Measurements from ENCODE around the gene ELMO1. TPM values are rescaled to one million over a fixed set of nuclear protein-coding genes. Genes with fewer than 3 reads are reported as not detected.

The ELMO1 gene
- total and polyA plus RNA-seq, 2 experiments from 2014 or later: 6.5 to 24.9 TPM

GRCh38 chr7:37433166-37433565 is 15.5 kb downstream of the ELMO1 start:
- H3K79me2 ChIP-seq (replicated peaks; ENCODE audit: insufficient read depth): no peaks in the 10 kb centered on the region
- TF ChIP-seq, protein P1, sequence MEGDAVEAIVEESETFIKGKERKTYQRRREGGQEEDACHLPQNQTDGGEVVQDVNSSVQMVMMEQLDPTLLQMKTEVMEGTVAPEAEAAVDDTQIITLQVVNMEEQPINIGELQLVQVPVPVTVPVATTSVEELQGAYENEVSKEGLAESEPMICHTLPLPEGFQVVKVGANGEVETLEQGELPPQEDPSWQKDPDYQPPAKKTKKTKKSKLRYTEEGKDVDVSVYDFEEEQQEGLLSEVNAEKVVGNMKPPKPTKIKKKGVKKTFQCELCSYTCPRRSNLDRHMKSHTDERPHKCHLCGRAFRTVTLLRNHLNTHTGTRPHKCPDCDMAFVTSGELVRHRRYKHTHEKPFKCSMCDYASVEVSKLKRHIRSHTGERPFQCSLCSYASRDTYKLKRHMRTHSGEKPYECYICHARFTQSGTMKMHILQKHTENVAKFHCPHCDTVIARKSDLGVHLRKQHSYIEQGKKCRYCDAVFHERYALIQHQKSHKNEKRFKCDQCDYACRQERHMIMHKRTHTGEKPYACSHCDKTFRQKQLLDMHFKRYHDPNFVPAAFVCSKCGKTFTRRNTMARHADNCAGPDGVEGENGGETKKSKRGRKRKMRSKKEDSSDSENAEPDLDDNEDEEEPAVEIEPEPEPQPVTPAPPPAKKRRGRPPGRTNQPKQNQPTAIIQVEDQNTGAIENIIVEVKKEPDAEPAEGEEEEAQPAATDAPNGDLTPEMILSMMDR (conservative IDR thresholded peaks at IDR 0.05; ENCODE audit: low read depth in 2 of 2): peak; percentile 17 to 60; a peak in 2 of 4 replicates
- no peak for TF ChIP-seq ZNF114 (CRISPR knock-in tag; IDR thresholded peaks at IDR 0.05)
- no peaks in the 10 kb centered on the region for H3K27me3 ChIP-seq (ENCODE audit: insufficient read depth)
- no peaks in the 10 kb centered on the region for H3K36me3 ChIP-seq (ENCODE audit: insufficient read depth)
- peaks cover 4% of the 10 kb centered on the region for H3K4me1 ChIP-seq (ENCODE audit: insufficient read depth)
- peak; percentile 55 for DNase-seq (ENCODE audit: low spot score)
- no peaks in the 10 kb centered on the region for H3K9me3 Mint-ChIP-seq
- no peak overlapping the region for H3K27ac Mint-ChIP-seq
- no peak overlapping the region for H3K4me2 ChIP-seq
- H3K27me3 Mint-ChIP-seq (ENCODE audit: insufficient read depth, low read depth, poor library complexity): no peaks in the 10 kb centered on the region
- peaks cover 10% of the 10 kb centered on the region for H3K4me1 Mint-ChIP-seq
- H3K4me3 Mint-ChIP-seq: no peak overlapping the region
- H3F3A ChIP-seq (replicated peaks; ENCODE audit: low read depth): no peaks in the 10 kb centered on the region
- no peaks in the 10 kb centered on the region for H4K20me1 ChIP-seq (replicated peaks; ENCODE audit: insufficient read depth)
- no peak overlapping the region for H2AFZ ChIP-seq
- no peaks in the 10 kb centered on the region for H3K9me2 ChIP-seq (ENCODE audit: insufficient read depth)
- peak; percentile 85 for ATAC-seq
- H3K27ac ChIP-seq (ENCODE audit: low read depth): no peak overlapping the region
- H3K36me3 Mint-ChIP-seq (ENCODE audit: low read depth): 0 out of 3 replicates have a peak, but pooled peaks cover 3% of the 10 kb centered on the region
- H3K4me3 ChIP-seq: no peak overlapping the region

DNA sequence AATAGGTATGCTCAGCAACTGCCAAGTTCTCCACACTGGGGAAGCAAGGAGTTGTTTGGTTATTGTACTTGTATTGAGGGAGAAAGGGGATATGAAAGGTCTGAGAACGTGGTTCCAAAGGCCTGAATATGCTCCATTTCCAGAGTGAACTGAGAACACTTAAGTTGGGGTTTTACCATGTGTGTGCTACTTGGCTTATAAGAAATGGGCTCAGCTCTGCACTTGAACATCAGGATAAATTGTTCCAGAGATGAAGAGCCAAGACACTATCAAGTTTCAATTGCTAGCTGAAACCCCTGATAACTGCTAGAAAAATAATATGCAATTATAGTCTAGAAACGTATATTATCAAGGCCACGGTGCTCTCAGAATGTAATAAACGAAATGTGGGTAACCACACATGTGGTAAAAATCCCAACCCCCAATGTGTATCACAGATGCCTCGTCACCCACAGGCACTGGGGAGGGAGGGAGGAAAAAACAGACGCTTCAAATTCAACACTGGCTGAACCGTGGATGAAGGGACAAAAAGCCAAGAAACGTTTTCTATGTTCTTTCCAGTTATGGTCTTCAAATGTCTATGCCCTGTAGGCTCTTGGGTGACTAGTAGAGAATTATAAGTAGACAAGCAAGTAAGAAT is 16.3 kb downstream of the ELMO1 start:
- H3F3A ChIP-seq (replicated peaks; ENCODE audit: low read depth): no peaks in the 10 kb centered on the region
- Mint-ChIP-seq H3K9me3 (no peaks in the 10 kb centered on the region), H3K27ac (no peak overlapping the region), H3K4me1 (peaks cover 10% of the 10 kb centered on the region), H3K27me3 (ENCODE audit: insufficient read depth, low read depth, poor library complexity) (no peaks in the 10 kb centered on the region), H3K36me3 (ENCODE audit: low read depth) (0 out of 3 replicates have a peak, but pooled peaks cover 3% of the 10 kb centered on the region), H3K4me3 (no peak overlapping the region)
- no peak overlapping the region for H3K27ac ChIP-seq (ENCODE audit: low read depth)
- no peaks in the 10 kb centered on the region for H3K36me3 ChIP-seq (ENCODE audit: insufficient read depth)
- no peaks in the 10 kb centered on the region for H3K79me2 ChIP-seq (replicated peaks; ENCODE audit: insufficient read depth)
- TF ChIP-seq, protein P1 (conservative IDR thresholded peaks at IDR 0.05; ENCODE audit: low read depth in 2 of 2): no peak
- TF ChIP-seq, protein P2, sequence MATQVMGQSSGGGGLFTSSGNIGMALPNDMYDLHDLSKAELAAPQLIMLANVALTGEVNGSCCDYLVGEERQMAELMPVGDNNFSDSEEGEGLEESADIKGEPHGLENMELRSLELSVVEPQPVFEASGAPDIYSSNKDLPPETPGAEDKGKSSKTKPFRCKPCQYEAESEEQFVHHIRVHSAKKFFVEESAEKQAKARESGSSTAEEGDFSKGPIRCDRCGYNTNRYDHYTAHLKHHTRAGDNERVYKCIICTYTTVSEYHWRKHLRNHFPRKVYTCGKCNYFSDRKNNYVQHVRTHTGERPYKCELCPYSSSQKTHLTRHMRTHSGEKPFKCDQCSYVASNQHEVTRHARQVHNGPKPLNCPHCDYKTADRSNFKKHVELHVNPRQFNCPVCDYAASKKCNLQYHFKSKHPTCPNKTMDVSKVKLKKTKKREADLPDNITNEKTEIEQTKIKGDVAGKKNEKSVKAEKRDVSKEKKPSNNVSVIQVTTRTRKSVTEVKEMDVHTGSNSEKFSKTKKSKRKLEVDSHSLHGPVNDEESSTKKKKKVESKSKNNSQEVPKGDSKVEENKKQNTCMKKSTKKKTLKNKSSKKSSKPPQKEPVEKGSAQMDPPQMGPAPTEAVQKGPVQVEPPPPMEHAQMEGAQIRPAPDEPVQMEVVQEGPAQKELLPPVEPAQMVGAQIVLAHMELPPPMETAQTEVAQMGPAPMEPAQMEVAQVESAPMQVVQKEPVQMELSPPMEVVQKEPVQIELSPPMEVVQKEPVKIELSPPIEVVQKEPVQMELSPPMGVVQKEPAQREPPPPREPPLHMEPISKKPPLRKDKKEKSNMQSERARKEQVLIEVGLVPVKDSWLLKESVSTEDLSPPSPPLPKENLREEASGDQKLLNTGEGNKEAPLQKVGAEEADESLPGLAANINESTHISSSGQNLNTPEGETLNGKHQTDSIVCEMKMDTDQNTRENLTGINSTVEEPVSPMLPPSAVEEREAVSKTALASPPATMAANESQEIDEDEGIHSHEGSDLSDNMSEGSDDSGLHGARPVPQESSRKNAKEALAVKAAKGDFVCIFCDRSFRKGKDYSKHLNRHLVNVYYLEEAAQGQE (IDR thresholded peaks at IDR 0.05; ENCODE audit: unreplicated experiment): no peak
- TF ChIP-seq NANOG (IDR thresholded peaks at IDR 0.05; ENCODE audit: borderline replicate concordance): no peak
- TF ChIP-seq EZH2 (IDR thresholded peaks at IDR 0.05; ENCODE audit: low read depth, unreplicated experiment): no peak
- TF ChIP-seq, protein P3, sequence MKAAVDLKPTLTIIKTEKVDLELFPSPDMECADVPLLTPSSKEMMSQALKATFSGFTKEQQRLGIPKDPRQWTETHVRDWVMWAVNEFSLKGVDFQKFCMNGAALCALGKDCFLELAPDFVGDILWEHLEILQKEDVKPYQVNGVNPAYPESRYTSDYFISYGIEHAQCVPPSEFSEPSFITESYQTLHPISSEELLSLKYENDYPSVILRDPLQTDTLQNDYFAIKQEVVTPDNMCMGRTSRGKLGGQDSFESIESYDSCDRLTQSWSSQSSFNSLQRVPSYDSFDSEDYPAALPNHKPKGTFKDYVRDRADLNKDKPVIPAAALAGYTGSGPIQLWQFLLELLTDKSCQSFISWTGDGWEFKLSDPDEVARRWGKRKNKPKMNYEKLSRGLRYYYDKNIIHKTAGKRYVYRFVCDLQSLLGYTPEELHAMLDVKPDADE (IDR thresholded peaks at IDR 0.05): no peak
- TF ChIP-seq EZH2phosphoT487 (IDR thresholded peaks at IDR 0.05; ENCODE audit: unreplicated experiment): no peak
- no peak for TF ChIP-seq ZNF331 (CRISPR knock-in tag; IDR thresholded peaks at IDR 0.05; ENCODE audit: low read depth)
- no peak overlapping the region for H3K4me3 ChIP-seq
- H3K4me2 ChIP-seq: no peak overlapping the region
- no peaks in the 10 kb centered on the region for H3K9me2 ChIP-seq (ENCODE audit: insufficient read depth)
- DNase-seq (ENCODE audit: low spot score) (no peak), ATAC-seq (no peak)
- peaks cover 4% of the 10 kb centered on the region for H3K4me1 ChIP-seq (ENCODE audit: insufficient read depth)
- H4K20me1 ChIP-seq (replicated peaks; ENCODE audit: insufficient read depth): no peaks in the 10 kb centered on the region
- no peak overlapping the region for H2AFZ ChIP-seq
- H3K27me3 ChIP-seq (ENCODE audit: insufficient read depth): no peaks in the 10 kb centered on the region

Data from GM23338 (cell line).